ENCODE measurements around the gene CLTCL1. TPM values are rescaled to one million over a fixed set of nuclear protein-coding genes. Genes with fewer than 3 reads are reported as not detected.

The CLTCL1 gene
- total RNA-seq, 3 donors from 2014 or later (not counting 1 experiment from before 2014, with no cell fraction given) = 0.86 to 1.2 (median 1.2) TPM

DNA sequence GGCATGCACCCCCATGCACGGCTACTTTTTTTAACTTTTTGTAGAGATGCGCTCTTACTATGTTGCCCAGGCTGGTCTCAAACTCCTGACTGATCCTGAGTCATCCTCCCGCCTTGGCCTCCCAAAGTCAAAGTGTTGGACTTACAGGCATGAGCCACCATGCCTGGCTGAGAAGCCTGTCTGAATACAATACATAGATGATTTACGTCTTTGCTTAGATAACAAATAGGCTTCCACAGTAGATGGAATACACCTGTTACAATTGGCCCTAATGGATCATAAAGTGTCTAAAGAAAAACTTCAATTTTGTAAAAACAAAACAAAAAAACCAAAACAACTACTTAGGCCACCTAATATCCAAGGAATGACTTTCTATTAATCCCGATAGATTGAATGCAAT lies 13.0 kb upstream of the CLTCL1 start:
- Mint-ChIP-seq H3K4me1 (no peaks in the 10 kb centered on the region), H3K9me3 (no peaks in the 10 kb centered on the region), H3K36me3 (no peaks in the 10 kb centered on the region), H3K27ac (no peak overlapping the region), H3K27me3 (ENCODE audit: low read depth in 2 of 2) (no peaks in the 10 kb centered on the region), H3K4me3 (no peak overlapping the region)
- DNase-seq (no peak), ATAC-seq (no peak)
- Histone ChIP-seq H3K4me1 (ENCODE audit: control insufficient read depth, insufficient read depth, low read length) (no peaks in the 10 kb centered on the region), H3K27ac (ENCODE audit: low read length) (no peak overlapping the region), H3K4me3 (ENCODE audit: low read length) (no peak overlapping the region), H3K27me3 (ENCODE audit: control insufficient read depth, insufficient read depth, low read length) (no peaks in the 10 kb centered on the region), H3K36me3 (ENCODE audit: control insufficient read depth, insufficient read depth, low read length) (no peaks in the 10 kb centered on the region), H3K9me3 (ENCODE audit: control insufficient read depth, insufficient read depth, low read length) (no peaks in the 10 kb centered on the region)
- WGBS (ENCODE audit: insufficient coverage) = 98% methylated on average over 5 of the region's 5 CpGs
- intact Hi-C loops (cut with micrococcal nuclease) = no loop called here
- TF ChIP-seq, protein P1, sequence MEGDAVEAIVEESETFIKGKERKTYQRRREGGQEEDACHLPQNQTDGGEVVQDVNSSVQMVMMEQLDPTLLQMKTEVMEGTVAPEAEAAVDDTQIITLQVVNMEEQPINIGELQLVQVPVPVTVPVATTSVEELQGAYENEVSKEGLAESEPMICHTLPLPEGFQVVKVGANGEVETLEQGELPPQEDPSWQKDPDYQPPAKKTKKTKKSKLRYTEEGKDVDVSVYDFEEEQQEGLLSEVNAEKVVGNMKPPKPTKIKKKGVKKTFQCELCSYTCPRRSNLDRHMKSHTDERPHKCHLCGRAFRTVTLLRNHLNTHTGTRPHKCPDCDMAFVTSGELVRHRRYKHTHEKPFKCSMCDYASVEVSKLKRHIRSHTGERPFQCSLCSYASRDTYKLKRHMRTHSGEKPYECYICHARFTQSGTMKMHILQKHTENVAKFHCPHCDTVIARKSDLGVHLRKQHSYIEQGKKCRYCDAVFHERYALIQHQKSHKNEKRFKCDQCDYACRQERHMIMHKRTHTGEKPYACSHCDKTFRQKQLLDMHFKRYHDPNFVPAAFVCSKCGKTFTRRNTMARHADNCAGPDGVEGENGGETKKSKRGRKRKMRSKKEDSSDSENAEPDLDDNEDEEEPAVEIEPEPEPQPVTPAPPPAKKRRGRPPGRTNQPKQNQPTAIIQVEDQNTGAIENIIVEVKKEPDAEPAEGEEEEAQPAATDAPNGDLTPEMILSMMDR (IDR thresholded peaks at IDR 0.05) = no peak

GRCh38 chr22:19303785-19304184 lies 12.3 kb upstream of the CLTCL1 start:
- Histone ChIP-seq H3K4me1 (ENCODE audit: control insufficient read depth, insufficient read depth, low read length) (no peaks in the 10 kb centered on the region), H3K36me3 (ENCODE audit: control insufficient read depth, insufficient read depth, low read length) (no peaks in the 10 kb centered on the region), H3K4me3 (ENCODE audit: low read length) (no peak overlapping the region), H3K27ac (ENCODE audit: low read length) (no peak overlapping the region), H3K27me3 (ENCODE audit: control insufficient read depth, insufficient read depth, low read length) (no peaks in the 10 kb centered on the region), H3K9me3 (ENCODE audit: control insufficient read depth, insufficient read depth, low read length) (no peaks in the 10 kb centered on the region)
- no peaks in the 10 kb centered on the region for H3K9me3 Mint-ChIP-seq
- H3K36me3 Mint-ChIP-seq = no peaks in the 10 kb centered on the region
- H3K4me1 Mint-ChIP-seq = no peaks in the 10 kb centered on the region
- H3K27ac Mint-ChIP-seq = no peak overlapping the region
- H3K4me3 Mint-ChIP-seq = no peak overlapping the region
- TF ChIP-seq, protein P1 (IDR thresholded peaks at IDR 0.05) = no peak
- intact Hi-C loops (cut with micrococcal nuclease) = no loop called here
- ATAC-seq = no peak
- no peaks in the 10 kb centered on the region for H3K27me3 Mint-ChIP-seq (ENCODE audit: low read depth in 2 of 2)
- DNase-seq = no peak
- WGBS (ENCODE audit: insufficient coverage) = 77% methylated on average over 1 of the region's 1 CpG

DNA sequence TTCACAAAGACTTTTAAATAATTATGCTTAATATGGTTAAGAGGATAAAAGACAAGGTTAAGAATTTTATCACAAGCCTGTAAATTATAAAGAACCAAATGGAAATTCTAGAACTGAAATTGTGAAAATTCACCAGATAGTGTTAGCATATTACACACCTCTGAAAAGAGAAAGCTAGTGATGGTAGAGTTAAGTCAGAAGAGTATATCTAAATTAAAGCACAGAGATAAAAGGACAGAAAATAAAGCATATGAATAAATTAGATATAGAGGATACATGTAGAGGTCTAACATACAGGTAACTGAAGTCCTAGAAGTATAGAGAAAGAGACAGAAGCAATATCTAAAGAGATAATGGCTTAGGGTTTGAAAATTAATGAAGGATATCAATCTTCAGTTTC lies 4.2 kb upstream of the CLTCL1 start:
- H3K9me3 Mint-ChIP-seq = no peaks in the 10 kb centered on the region
- intact Hi-C loops (cut with micrococcal nuclease) = loop anchor here (10.0 kb wide), 1 partner anchor 179 kb away; the partner anchor contains the start of genes CDC45 and UFD1
- ATAC-seq (no peak), DNase-seq (no peak)
- peaks cover 10 to 13% of the 10 kb centered on the region in 2 donors for H3K4me1 Mint-ChIP-seq
- Histone ChIP-seq H3K27me3 (ENCODE audit: control insufficient read depth, insufficient read depth, low read length) (peaks cover 4% of the 10 kb centered on the region), H3K27ac (ENCODE audit: low read length) (no peak overlapping the region), H3K9me3 (ENCODE audit: control insufficient read depth, insufficient read depth, low read length) (no peaks in the 10 kb centered on the region), H3K4me1 (ENCODE audit: control insufficient read depth, insufficient read depth, low read length) (peaks cover 13% of the 10 kb centered on the region), H3K36me3 (ENCODE audit: control insufficient read depth, insufficient read depth, low read length) (no peaks in the 10 kb centered on the region), H3K4me3 (ENCODE audit: low read length) (no peak overlapping the region)
- H3K36me3 Mint-ChIP-seq = no peaks in the 10 kb centered on the region
- H3K27ac Mint-ChIP-seq = no peak overlapping the region
- H3K4me3 Mint-ChIP-seq = no peak overlapping the region
- TF ChIP-seq, protein P1 (IDR thresholded peaks at IDR 0.05) = no peak
- H3K27me3 Mint-ChIP-seq (ENCODE audit: low read depth in 2 of 2) = peaks cover 2 to 12% of the 10 kb centered on the region in 2 donors

All from natural killer cell (primary cell).